Caki2 (cell line): ENCODE measurements around the gene APOBEC3G. TPM values are rescaled to one million over a fixed set of nuclear protein-coding genes. Genes with fewer than 3 reads are reported as not detected.

ENCODE experiments used
- DNase-seq: peaks from one replicate; pipeline ENCODE4 v3.0.0-alpha.2; 2015; ENCODE audit warnings: low read depth
- in situ Hi-C: cut with HindIII; loops from 2 replicates; pipeline ENCODE4 v1.10.0; 2016; ENCODE audit warnings: low sequenced_read_pairs, low pct_unique_long_range_greater_than_20kb, mixed read lengths
- total RNA-seq: library from RNA; depleted of rRNA; stranded (reverse); fragments of >200 nt; shearing (Covaris generic); gene quantifications from 2 replicates; pipeline ENCODE4 v1.2.3, GENCODE V29; 2014; ENCODE audit warnings: low replicate concordance

APOBEC3G gene
- total RNA-seq, 1 experiment from 2014 or later, result 14.7 TPM

GRCh38 chr22:39110631-39111561 lies 33.8 kb downstream of the APOBEC3G start:
- in situ Hi-C loops, result no loop called here
- DNase-seq, result no peak

GRCh38 chr22:39114112-39114511 lies 37.0 kb downstream of the APOBEC3G start:
- DNase-seq, result no peak
- in situ Hi-C loops, result no loop called here

- in situ Hi-C loops, result no loop called here
- no peak for DNase-seq
Measured at GRCh38 chr22:39115570-39115969, 38.5 kb downstream of the APOBEC3G start.

GRCh38 chr22:39115977-39116621 lies 39.0 kb downstream of the APOBEC3G start:
- no peak for DNase-seq
- in situ Hi-C loops, result no loop called here

GRCh38 chr22:39117585-39118191 lies 40.6 kb downstream of the APOBEC3G start:
- DNase-seq, result peak; percentile 34
- in situ Hi-C loops, result no loop called here

- in situ Hi-C loops, result no loop called here
- no peak for DNase-seq
Measured at GRCh38 chr22:39120983-39121382, 43.9 kb downstream of the APOBEC3G start.

- DNase-seq, result no peak
- in situ Hi-C loops, result no loop called here
Measured at GRCh38 chr22:39122772-39123470, 45.8 kb downstream of the APOBEC3G start.

GRCh38 chr22:39123751-39124581 lies 46.9 kb downstream of the APOBEC3G start:
- DNase-seq, result no peak
- in situ Hi-C loops, result no loop called here

- DNase-seq, result no peak
- in situ Hi-C loops, result no loop called here
Measured at GRCh38 chr22:39125622-39126021, 48.5 kb downstream of the APOBEC3G start.

- DNase-seq, result no peak
- in situ Hi-C loops, result no loop called here
Measured at GRCh38 chr22:39128508-39128907, 51.4 kb downstream of the APOBEC3G start.

- in situ Hi-C loops, result no loop called here
- no peak for DNase-seq
Measured at GRCh38 chr22:39129081-39129480, 52.0 kb downstream of the APOBEC3G start.

- in situ Hi-C loops, result no loop called here
Measured at GRCh38 chr22:39129746-39130145, 52.7 kb downstream of the APOBEC3G start.

GRCh38 chr22:39130152-39130704 lies 53.2 kb downstream of the APOBEC3G start:
- in situ Hi-C loops, result no loop called here
- no peak for DNase-seq

More at GRCh38 chr22:39129746-39130145, 52.7 kb downstream of the APOBEC3G start:
- DNase-seq, result no peak

- in situ Hi-C loops, result no loop called here
- DNase-seq, result no peak
Measured at GRCh38 chr22:39130892-39131855, 54.1 kb downstream of the APOBEC3G start.

- DNase-seq, result no peak
- in situ Hi-C loops, result no loop called here
Measured at GRCh38 chr22:39132281-39132680, 55.2 kb downstream of the APOBEC3G start.

GRCh38 chr22:39132871-39133524 lies 55.9 kb downstream of the APOBEC3G start:
- in situ Hi-C loops, result no loop called here
- no peak for DNase-seq
